GM18873 (cell line): ENCODE results near the gene ELP2.
"Not testable (repeated sequence)": the region's sequence is repeated elsewhere in the genome, so short reads cannot be mapped to it uniquely, and the experiment has no call there.

Source experiments
- ATAC-seq: cut with Tn5 transposase; IDR thresholded peaks from one replicate; pipeline ENCODE4 v1.9.1; 2021; ENCODE audit warnings: mild to moderate bottlenecking, moderate library complexity, moderate number of reproducible peaks; ENCODE audit not compliant: unreplicated experiment, low FRiP score

The ELP2 gene

GRCh38 chr18:36155851-36156757 is 26.4 kb downstream of the ELP2 start:
- ATAC-seq, result no peak

- no peak for ATAC-seq
Measured at GRCh38 chr18:36157441-36157840, 27.7 kb downstream of the ELP2 start.

GRCh38 chr18:36158266-36158867 is 28.7 kb downstream of the ELP2 start:
- ATAC-seq, result no peak

- ATAC-seq, result no peak
Measured at GRCh38 chr18:36160959-36161371, 31.3 kb downstream of the ELP2 start.

GRCh38 chr18:36162981-36163380 is 33.3 kb downstream of the ELP2 start:
- no peak for ATAC-seq

- ATAC-seq, result no peak
Measured at GRCh38 chr18:36167692-36168218, 38.1 kb downstream of the ELP2 start.

GRCh38 chr18:36168296-36168695 is 38.6 kb downstream of the ELP2 start:
- not testable (repeated sequence) for ATAC-seq

- ATAC-seq, result no peak
Measured at GRCh38 chr18:36169938-36170337, 40.2 kb downstream of the ELP2 start.

- ATAC-seq, result no peak
Measured at GRCh38 chr18:36175481-36175880, 45.8 kb downstream of the ELP2 start.

- ATAC-seq, result no peak
Measured at GRCh38 chr18:36176177-36176584, 46.5 kb downstream of the ELP2 start.

GRCh38 chr18:36176711-36177110 is 47.0 kb downstream of the ELP2 start:
- ATAC-seq, result no peak

GRCh38 chr18:36177913-36178312 is 48.2 kb downstream of the ELP2 start:
- ATAC-seq, result no peak

GRCh38 chr18:36179562-36180355 is 50.1 kb downstream of the ELP2 start:
- ATAC-seq, result no peak

GRCh38 chr18:36181441-36181840 is 51.7 kb downstream of the ELP2 start:
- no peak for ATAC-seq

- ATAC-seq, result no peak
Measured at GRCh38 chr18:36181898-36182506, 52.3 kb downstream of the ELP2 start.

- no peak for ATAC-seq
Measured at GRCh38 chr18:36183033-36183432, 53.3 kb downstream of the ELP2 start.

- ATAC-seq, result no peak
Measured at GRCh38 chr18:36183987-36184386, 54.3 kb downstream of the ELP2 start.

GRCh38 chr18:36185157-36185556 is 55.5 kb downstream of the ELP2 start:
- ATAC-seq, result no peak

- no peak for ATAC-seq
Measured at GRCh38 chr18:36185901-36186460, 56.3 kb downstream of the ELP2 start.
